SK-MEL-5 (cell line): ENCODE data around the gene USP43. TPM values are rescaled to one million over a fixed set of nuclear protein-coding genes. Genes with fewer than 3 reads are reported as not detected.

ENCODE experiments used
- DNase-seq: peaks from one replicate; pipeline ENCODE4 v3.0.0-alpha.2; 2016; ENCODE audit warnings: low read depth, low spot score
- in situ Hi-C: cut with HindIII; loops from 2 replicates; pipeline ENCODE4 v1.10.0; 2016; ENCODE audit warnings: low sequenced_read_pairs, high pct_unique_total_duplicates, low pct_unique_long_range_greater_than_20kb
- total RNA-seq: library from RNA; depleted of rRNA; stranded (reverse); fragments of >200 nt; shearing (Covaris generic); gene quantifications from 2 replicates; pipeline ENCODE4 v1.2.3, GENCODE V29; 2014; rRNA removed

Gene USP43
- total RNA-seq, 1 experiment from 2014 or later, result 0.63 TPM

DNA sequence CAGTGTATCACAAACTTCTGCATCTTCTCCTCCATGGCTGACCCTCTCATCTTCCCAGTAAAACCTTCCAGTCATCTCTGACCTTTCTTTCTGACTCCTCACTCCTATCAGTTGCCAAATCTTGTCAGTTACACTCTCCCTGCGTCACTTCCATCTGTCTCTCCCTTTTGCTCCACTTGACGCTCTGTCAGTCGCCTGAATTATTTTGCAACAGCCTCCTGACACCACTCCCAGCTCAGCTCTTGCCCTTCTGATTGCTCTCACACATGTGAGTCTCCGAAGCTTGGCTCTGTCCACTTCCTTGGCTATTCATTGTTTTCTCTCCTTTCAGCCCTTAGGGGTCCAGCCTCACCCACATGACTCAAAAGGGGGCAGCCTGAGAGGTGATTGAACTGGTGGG lies 118.3 kb downstream of the USP43 start:
- in situ Hi-C loops, result no loop called here
- DNase-seq, result peak; percentile 65

DNA sequence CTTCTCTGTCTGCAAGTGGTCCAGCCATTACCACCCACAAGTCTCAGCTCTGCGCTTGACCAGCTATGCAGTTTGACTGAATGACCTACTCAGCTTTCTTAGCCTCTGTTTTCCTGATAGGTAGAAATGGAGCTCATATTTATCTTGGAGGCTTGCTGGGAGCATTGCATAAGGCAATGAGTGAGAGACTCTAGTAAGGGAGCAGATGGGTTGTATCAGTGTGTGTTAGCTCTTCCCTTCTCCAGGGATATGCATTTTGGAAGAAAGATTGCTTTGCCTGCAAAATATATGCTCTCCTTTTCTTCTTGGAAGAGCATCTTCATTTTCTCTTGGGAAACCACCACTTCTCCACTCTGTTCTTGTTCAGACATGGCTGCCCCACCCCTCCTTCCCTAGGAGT lies 120.0 kb downstream of the USP43 start:
- in situ Hi-C loops, result no loop called here

DNA sequence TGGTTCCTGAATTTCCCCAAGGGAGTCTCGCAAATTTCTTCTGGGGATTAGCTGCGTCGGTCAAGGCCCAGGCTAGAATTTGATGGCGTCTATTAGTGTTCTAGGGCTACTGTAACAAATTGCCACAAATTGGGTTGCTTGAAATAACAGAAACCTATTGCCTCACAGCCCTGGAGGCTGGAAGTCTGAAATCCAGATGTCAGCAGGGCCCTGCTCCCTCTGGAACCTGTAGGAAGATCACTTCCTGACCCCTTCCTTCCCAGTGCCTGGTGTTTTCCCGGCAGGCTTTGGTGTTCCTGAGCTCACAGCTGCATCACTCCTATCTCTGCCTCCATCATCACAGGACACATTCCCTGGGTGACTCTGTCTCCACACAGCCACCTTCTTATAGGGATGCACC lies 121.7 kb downstream of the USP43 start:
- in situ Hi-C loops, result no loop called here
- DNase-seq, result no peak

More for the DNA sequence above, 120.0 kb downstream of the USP43 start:
- no peak for DNase-seq

GRCh38 chr17:9767432-9767991 lies 122.2 kb downstream of the USP43 start:
- DNase-seq, result no peak
- in situ Hi-C loops, result no loop called here

- in situ Hi-C loops, result no loop called here
- peak; percentile 53 for DNase-seq
Observed at GRCh38 chr17:9768381-9768934, 123.1 kb downstream of the USP43 start.

DNA sequence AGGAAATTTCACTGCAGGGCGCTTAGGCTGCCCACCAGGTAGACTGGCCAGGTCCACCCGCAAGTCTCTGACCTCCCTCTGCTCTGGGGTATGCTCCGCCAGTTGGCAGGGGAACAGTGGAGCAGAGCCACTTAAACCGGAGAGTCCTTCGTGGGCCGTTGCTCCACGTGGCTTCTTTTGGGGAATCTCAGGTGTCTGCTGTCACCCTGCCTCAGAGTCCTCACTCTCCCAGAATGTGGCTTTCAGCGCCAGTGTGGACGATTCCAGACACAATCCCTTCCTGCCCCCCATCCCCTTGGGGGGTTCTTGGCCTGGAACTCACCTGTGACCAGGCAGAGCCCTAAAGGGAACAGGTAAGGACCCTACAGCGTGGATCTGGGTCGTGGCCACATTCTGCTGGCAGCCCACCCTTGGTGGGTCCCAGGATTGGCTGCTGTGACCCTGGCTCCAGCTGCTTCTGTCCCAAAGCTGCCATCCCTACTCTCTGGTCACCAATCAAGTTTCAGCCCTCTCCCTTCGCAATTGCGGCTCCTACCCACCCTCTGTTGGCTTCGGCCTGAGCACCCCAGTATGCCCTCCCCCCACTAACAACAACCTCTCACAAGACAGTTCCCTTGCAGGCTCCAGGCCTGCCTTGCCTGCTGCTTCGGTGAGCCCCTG lies 123.8 kb downstream of the USP43 start:
- in situ Hi-C loops, result no loop called here
- DNase-seq, result no peak

DNA sequence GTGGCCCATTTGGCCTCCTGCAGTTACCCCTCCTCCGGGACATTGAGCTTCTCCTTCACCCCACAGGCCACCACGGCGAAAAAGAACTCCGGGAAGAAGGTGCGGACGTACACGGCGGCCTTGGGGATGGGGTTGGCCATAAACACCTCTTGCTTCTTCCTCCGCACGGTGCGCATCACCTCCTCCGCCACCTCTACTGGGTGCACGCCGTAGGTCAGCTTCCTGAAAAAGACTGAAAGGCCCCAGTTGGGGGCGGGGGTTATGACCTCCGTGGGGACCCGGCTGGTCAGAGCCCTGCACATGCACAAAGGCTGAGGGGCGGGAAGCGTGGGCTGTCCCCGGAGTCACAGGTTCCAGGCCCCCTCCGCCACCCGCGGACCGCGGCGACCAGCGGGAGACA lies 126.1 kb downstream of the USP43 start:
- no peak for DNase-seq
- in situ Hi-C loops, result no loop called here

- in situ Hi-C loops, result no loop called here
Observed at GRCh38 chr17:9772658-9773057, 127.3 kb downstream of the USP43 start.

GRCh38 chr17:9776911-9777310 lies 131.6 kb downstream of the USP43 start:
- in situ Hi-C loops, result no loop called here
- no peak for DNase-seq

More at GRCh38 chr17:9772658-9773057, 127.3 kb downstream of the USP43 start:
- DNase-seq, result no peak

Other genes with a start within 250 kb of the USP43 start
- 128 and 138 TPM in 2 replicates for gene STX8, start 69.7 kb upstream of the USP43 start, total RNA-seq
- not detected in 2 replicates for gene CFAP52, start 68.9 kb upstream of the USP43 start, total RNA-seq
- gene DHRS7C, start 146.1 kb downstream of the USP43 start, total RNA-seq, result not detected in 2 replicates
- gene GSG1L2, start 176.6 kb downstream of the USP43 start, total RNA-seq, result not detected in 2 replicates
- not detected in 2 replicates for gene GLP2R, start 180.4 kb downstream of the USP43 start, total RNA-seq